Measurements from ENCODE around the gene RALGDS.

DNA sequence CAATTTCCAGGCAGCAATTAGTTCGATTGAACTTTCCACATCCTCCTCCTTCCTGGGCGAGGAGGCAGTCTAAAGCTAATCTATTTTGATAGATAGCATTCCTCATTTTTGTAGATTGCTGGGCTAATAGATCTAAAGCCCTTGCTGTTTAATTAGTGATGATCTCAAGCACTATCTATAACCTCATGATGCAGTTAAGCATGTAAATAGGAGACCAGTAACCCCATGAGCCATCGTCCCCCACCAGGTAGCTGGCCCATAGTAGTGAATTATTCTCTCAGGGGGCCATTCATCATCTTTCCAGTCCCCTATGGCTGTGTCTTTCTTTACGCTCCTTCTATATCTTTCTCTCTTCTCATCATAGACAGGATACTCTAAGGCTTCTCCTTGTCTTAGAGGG is 44.3 kb downstream of the RALGDS start:
- TF ChIP-seq CTBP1 (IDR thresholded peaks at IDR 0.05; ENCODE audit: borderline replicate concordance) (no peak), BHLHE40 (IDR thresholded peaks at IDR 0.05; ENCODE audit: borderline replicate concordance) (no peak), PKNOX1 (IDR thresholded peaks at IDR 0.05) (no peak), FOXA1 (IDR thresholded peaks at IDR 0.05) (no peak), SP1 (IDR thresholded peaks at IDR 0.05) (no peak), L3MBTL2 (conservative IDR thresholded peaks at IDR 0.05) (no peak), ZNF384 (IDR thresholded peaks at IDR 0.05) (no peak), SUZ12 (IDR thresholded peaks at IDR 0.05) (no peak), NFRKB (IDR thresholded peaks at IDR 0.05) (no peak), ELF4 (IDR thresholded peaks at IDR 0.05) (no peak)

All from HEK293T (cell line).